ENCODE data around the gene WNT16.

DNA sequence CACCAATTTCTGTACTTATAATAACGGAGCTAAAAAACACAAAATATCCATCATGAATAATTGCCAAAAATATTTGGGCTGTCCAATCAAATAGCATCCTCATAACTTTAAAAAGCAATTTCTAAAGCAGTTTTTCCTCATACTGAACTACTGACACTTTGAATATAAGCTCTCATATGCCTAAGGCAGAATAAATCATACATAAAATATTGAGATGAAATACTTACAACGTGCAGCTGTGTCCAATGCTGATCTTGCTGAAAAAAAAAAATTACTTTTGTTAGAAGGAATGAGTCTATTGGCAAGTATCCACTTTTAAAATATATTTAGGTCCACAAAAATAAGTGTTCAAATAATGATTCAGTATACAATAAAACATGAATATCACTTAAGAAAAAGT is 43.1 kb downstream of the WNT16 start:
- TF ChIP-seq, protein P1, sequence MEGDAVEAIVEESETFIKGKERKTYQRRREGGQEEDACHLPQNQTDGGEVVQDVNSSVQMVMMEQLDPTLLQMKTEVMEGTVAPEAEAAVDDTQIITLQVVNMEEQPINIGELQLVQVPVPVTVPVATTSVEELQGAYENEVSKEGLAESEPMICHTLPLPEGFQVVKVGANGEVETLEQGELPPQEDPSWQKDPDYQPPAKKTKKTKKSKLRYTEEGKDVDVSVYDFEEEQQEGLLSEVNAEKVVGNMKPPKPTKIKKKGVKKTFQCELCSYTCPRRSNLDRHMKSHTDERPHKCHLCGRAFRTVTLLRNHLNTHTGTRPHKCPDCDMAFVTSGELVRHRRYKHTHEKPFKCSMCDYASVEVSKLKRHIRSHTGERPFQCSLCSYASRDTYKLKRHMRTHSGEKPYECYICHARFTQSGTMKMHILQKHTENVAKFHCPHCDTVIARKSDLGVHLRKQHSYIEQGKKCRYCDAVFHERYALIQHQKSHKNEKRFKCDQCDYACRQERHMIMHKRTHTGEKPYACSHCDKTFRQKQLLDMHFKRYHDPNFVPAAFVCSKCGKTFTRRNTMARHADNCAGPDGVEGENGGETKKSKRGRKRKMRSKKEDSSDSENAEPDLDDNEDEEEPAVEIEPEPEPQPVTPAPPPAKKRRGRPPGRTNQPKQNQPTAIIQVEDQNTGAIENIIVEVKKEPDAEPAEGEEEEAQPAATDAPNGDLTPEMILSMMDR (conservative IDR thresholded peaks at IDR 0.05; ENCODE audit: low read depth, low read length) = no peak
- no peak for TF ChIP-seq EZH2phosphoT487 (IDR thresholded peaks at IDR 0.05; ENCODE audit: borderline replicate concordance, low read length)

Measured in PC-3 (cell line).